H1 (cell line): Measurements from ENCODE around the gene ITGA11. TPM values are rescaled to one million over a fixed set of nuclear protein-coding genes. Genes with fewer than 3 reads are reported as not detected.

Experiments
- CHD7 ChIP-seq: fragments of 300-600 bp; sonication (generic); IDR thresholded peaks from 2 replicates; pipeline ENCODE4 v1.7.1; 2012; ENCODE audit warnings: low read length, moderate library complexity, mild to moderate bottlenecking, inconsistent platforms; ENCODE audit not compliant: insufficient replicate concordance
- CTBP2 ChIP-seq: IDR thresholded peaks from 2 replicates; pipeline ENCODE4 v1.7.0; 2011; ENCODE audit warnings: borderline replicate concordance, mild to moderate bottlenecking, moderate library complexity, mixed read lengths, low read length; ENCODE audit not compliant: insufficient read depth, insufficient read length
- EZH2 ChIP-seq: fragments of 200-600 bp; sonication (generic); IDR thresholded peaks from 2 replicates; pipeline ENCODE4 v1.7.1; 2012; ENCODE audit warnings: low read depth, mild to moderate bottlenecking, moderate library complexity, low read length, inconsistent platforms; ENCODE audit not compliant: severe bottlenecking
- FOSL1 ChIP-seq: IDR thresholded peaks from 2 replicates; pipeline ENCODE4 v1.6.1; 2011; ENCODE audit warnings: mild to moderate bottlenecking, low read depth, low read length, moderate library complexity; ENCODE audit not compliant: insufficient read depth
- JUND ChIP-seq: IDR thresholded peaks from 2 replicates; pipeline ENCODE4 v1.6.1; 2011; ENCODE audit warnings: mild to moderate bottlenecking, improper control_type of control experiment, low read length
- SP1 ChIP-seq: IDR thresholded peaks from 2 replicates; pipeline ENCODE4 v1.6.1; 2011; ENCODE audit warnings: low read depth, low read length
- TAF1 ChIP-seq: IDR thresholded peaks from 2 replicates; pipeline ENCODE4 v1.6.1; 2011; ENCODE audit warnings: mild to moderate bottlenecking, low read depth, low read length
- polyA plus RNA-seq, 7 experiments: library from polyadenylated mRNA; depleted of rRNA in 3 of 7; stranded (reverse) in 5 of 7; unstranded in 2 of 7; fragments of >200 nt in 5 of 7; fragments of 200-250 nt in 2 of 7; gene quantifications; 1 replicate in 5 of 7; 2 replicates in 1 of 7; 4 replicates in 1 of 7; pipeline versions ENCODE4 v1.2.1 to v1.2.3, GENCODE V29; 2011 to 2013; ENCODE audit warnings: missing spikeins in 2 of 7, mixed read lengths in 2 of 7
- total RNA-seq: library from RNA; stranded (reverse); fragmentation: NEBNext Ultra II Directional; extraction: Animal tissue kit (Norgen Biotek cat#: 25700); gene quantifications from 2 replicates; pipeline ENCODE4 v1.2.1, GENCODE V29; 2021
- TF ChIP-seq, protein P1 (sequence below): IDR thresholded peaks from 2 replicates; pipeline ENCODE4 v1.6.1; 2012; ENCODE audit warnings: inconsistent platforms
- TF ChIP-seq, protein P2 (sequence below): IDR thresholded peaks from 2 replicates; pipeline ENCODE4 v1.6.1; 2011; ENCODE audit warnings: low read length, improper control_type of control experiment
- TF ChIP-seq, protein P3 (sequence below): IDR thresholded peaks from 2 replicates; pipeline ENCODE4 v1.6.1; 2012; ENCODE audit warnings: inconsistent platforms

ITGA11 gene
- total and polyA plus RNA-seq, 2 of the 8 experiments (the other 6 are each of a cell fraction or from before 2014, with no cell fraction given) = 0.05 to 0.06 TPM

GRCh38 chr15:68335655-68336054 is 96.3 kb downstream of the ITGA11 start (continued):
- TF ChIP-seq CHD7 (no peak), CTBP2 (no peak), TAF1 (no peak), SP1 (no peak), JUND (no peak), EZH2 (no peak), FOSL1 (no peak)
- TF ChIP-seq, protein P1, sequence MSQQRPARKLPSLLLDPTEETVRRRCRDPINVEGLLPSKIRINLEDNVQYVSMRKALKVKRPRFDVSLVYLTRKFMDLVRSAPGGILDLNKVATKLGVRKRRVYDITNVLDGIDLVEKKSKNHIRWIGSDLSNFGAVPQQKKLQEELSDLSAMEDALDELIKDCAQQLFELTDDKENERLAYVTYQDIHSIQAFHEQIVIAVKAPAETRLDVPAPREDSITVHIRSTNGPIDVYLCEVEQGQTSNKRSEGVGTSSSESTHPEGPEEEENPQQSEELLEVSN = no peak
- TF ChIP-seq, protein P2, sequence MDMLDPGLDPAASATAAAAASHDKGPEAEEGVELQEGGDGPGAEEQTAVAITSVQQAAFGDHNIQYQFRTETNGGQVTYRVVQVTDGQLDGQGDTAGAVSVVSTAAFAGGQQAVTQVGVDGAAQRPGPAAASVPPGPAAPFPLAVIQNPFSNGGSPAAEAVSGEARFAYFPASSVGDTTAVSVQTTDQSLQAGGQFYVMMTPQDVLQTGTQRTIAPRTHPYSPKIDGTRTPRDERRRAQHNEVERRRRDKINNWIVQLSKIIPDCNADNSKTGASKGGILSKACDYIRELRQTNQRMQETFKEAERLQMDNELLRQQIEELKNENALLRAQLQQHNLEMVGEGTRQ = no peak
- TF ChIP-seq, protein P3, sequence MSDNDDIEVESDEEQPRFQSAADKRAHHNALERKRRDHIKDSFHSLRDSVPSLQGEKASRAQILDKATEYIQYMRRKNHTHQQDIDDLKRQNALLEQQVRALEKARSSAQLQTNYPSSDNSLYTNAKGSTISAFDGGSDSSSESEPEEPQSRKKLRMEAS = no peak
